Erythroblast (primary cell): ENCODE results near the gene UQCRC1.

Experiments
- DNase-seq, 2 experiments: peaks; one replicate each; lab custom pipeline; 2025; lab: John Stamatoyannopoulos, UW
- GATA1 ChIP-seq: IDR thresholded peaks from 2 replicates; pipeline ENCODE4 v1.6.1; 2011; ENCODE audit warnings: low read depth, mild to moderate bottlenecking, control low read depth, low read length, moderate library complexity
- POLR2A ChIP-seq: IDR thresholded peaks from 2 replicates; pipeline ENCODE4 v1.6.1; 2011; ENCODE audit warnings: mild to moderate bottlenecking, low read length

The UQCRC1 gene

DNA sequence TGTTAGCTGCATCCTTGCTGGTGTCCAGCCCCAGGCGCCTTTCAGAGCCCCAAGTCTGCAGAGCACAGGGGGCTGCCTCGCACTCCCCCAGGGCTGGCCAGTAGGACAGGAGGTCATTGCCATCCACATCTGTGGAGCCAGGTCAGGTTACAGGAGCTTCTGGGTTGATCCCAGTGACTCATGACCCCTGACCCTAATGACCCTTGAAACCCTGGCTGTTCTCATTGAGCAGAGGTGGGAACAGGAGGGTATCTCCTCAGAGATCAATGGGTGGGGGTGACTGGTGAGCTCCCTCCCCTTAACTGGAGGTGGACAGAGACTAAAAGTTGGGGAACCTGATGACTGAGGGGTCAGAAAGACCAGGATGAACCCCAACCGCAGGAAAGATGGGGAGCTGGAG, 31.9 kb upstream of the UQCRC1 start:
- TF ChIP-seq GATA1 (no peak), POLR2A (no peak)

DNA sequence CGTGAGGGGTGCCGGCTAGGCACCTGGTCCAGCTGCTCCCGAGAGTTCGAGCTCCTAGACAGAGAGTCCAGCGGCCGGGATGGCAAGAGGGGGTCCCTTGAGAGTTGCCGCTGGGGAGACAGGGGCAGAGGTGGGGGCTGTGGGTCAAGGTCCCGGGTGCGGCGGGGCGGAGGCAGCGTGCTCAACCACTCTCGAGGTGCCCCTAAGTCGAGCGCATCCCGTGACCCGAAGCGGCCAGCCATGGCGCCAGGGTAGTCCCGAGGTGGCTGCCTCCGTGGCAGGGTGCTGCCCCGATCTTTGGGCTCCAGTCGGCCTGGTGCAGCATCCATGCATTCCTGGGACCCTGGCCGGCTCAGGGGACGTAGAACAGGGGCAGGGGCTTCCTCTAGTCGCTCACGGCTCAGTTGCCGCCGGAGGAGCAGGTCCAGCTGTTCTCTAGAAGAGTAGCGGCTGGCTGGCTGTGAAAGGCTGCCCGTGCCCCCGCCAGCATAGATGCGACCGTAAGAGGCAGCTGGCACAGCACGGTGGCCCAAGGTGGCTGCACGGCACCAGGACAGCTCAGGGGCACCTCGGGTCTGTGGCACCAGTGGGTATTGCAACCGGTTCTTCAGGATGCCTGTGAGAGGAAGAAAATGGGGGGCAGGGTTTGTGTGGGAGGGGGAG, 30.6 kb upstream of the UQCRC1 start:
- TF ChIP-seq GATA1: no peak

More for the DNA sequence above, 31.9 kb upstream of the UQCRC1 start:
- no peak for DNase-seq

DNA sequence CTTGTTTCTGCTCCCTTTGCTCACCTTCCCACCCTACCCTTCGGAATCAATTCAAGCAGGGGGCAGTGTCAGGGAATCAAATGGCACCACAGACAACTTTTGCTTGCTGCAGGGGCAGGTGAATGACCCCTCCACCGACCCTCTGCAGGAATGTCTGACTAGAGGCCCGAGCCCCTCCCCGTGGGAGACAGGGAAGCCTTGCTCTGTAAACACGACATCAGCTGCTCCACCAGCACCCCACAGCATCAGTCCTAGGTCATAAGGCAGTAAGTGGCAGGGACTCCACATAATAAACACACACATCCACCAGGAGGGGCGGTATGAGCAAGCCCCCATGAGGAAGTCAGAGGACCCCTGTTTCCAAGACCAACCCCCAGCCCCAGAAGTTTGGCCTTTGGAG, 27.9 kb upstream of the UQCRC1 start:
- DNase-seq: no peak
- TF ChIP-seq POLR2A (no peak), GATA1 (no peak)

More for the DNA sequence above, 30.6 kb upstream of the UQCRC1 start:
- no peak for DNase-seq

DNA sequence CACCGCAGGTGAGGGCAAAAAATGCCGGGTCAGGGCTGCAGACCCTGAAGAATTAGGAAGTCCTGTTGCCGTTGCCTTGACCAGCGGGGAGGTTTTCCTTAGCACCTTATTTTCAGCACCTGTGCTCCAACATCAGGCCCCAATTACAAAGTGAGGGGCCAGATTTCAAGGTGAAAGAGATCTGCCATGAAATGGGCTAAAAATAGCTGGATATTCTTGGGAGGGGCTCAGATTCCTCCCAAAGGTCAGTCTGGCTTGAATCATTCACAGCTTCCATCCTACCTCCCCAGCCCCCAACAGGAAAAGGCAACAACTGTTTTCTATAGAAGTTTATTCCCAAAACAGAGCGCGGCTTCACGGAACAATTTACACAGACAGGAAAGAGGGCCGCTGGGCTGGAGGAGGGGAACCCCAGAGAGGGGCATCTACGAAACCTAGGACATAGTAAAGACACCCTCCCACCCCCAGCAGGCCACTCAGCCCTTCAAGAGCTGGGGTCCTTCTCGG, 26.8 kb upstream of the UQCRC1 start:
- TF ChIP-seq GATA1 (no peak), POLR2A (no peak)

DNA sequence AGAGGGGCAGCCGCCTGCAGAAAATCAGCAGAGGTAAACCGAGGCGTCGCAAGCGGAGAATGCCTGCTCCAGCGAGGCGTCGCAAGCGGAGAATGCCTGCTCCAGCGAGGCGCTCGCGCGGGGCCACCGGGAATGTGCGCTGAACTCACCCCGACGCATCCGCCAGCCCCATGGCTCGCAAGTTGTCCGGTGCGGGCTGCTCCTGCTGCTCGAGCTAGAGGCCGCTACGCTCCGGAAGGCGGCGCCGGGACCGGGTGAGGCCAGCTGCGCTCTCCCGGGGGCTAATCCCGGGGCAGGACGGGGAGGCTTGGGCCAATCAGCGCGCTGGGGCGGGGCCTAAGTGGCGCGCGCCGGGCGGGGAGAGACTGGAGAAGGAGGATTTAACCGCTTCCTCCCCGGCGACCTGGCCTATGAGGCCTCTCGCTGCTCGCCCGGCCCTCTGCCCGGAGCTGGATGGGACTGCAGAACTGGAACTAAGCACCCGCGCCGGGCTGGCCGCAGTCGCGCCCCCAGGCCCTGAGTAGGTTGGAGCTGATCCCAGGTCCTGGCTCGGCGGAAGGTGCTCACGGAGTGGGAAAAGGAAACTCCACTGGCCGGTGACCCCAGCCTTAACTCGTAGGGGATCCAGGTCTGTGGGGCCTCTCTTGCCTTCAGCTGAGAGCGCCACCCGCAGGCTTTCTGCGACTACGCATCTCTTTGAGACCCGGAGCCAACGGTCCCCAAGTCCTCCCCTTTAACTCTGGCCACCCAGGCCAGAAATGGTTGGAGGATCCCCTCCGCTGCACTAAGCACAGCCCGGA, 26.0 kb upstream of the UQCRC1 start, which contains the start of gene SLC26A6:
TSS of gene SLC26A6 (minus strand) at position 240 of the 800 bp plus-strand sequence. CDS start at position 172, 68 bp downstream.
- TF ChIP-seq GATA1 (no peak), POLR2A (peak; percentile 58)
- DNase-seq: peak; percentile 96 to 97

More for the DNA sequence above, 26.8 kb upstream of the UQCRC1 start:
- no peak for DNase-seq

DNA sequence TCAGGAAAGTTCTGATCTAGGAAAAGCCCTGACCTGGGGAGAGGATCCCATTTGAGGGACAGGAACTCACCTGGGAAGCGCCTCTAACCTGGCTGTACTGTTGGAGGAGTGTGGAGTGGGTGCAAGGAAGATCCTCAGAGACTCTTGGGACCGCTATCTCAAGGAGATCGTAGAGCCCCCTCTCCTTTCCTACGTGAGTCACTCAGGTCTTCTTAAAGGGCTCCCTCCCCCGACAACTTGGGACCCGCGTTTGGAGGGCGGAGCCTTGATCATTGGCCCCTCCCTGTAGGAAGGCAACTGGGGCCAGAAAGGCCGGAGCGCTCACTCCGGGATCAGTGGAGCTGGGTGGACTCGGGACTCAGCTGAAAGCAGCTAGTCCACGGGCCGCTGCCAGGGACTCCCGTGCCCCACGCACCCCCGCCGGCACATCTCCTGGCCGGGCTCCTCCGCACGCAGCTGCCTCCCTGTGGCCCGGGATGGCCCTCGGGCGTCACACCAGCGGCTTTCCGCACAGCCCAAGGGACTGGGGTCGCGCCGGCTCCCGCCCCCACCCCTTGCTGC, 25.3 kb upstream of the UQCRC1 start:
- no peak for TF ChIP-seq POLR2A
- TF ChIP-seq GATA1: no peak
- peak; percentile 61 to 64 for DNase-seq

DNA sequence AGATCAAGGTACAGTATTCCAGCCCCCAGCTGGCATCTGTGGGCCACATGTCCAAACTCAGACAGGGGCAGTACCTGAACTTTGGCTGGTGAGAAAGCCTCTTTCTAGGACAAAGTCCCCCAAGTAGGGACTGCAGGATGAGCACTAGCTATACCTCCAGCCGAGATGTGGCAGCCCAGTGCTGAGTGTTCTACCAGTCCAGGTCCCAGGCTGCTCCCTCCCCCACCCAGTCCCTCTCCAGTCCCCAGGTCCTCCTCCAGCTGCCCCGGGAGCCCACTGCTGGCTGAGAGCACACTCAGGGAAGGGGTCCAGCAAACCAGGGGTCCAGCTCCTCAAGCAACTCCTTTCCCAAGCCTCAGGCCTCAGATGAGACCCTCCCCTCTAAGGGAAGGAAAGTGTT, 24.3 kb upstream of the UQCRC1 start:
- no peak for TF ChIP-seq POLR2A
- TF ChIP-seq GATA1: no peak
- no peak for DNase-seq

DNA sequence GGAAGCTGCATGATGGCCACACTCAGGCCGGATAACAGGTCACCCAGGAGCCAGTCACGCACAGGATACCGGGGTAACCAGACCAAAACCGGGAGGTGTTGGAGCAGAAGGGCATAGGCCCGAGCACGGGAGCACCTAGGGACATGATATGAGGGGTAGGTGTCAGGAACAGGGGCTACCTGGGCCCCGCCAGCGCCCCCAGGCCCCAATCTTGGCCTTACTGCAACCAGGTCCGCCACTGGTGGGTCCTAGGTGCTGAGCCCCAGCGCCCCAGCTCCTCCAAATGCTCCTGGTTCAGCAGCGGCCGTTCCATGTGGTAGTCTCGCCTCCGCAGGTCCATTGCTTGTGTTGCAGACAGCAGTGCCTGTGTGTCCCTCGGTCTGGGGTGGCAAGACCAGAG, 23.8 kb upstream of the UQCRC1 start:
- TF ChIP-seq POLR2A: no peak
- no peak for TF ChIP-seq GATA1
- no peak for DNase-seq

DNA sequence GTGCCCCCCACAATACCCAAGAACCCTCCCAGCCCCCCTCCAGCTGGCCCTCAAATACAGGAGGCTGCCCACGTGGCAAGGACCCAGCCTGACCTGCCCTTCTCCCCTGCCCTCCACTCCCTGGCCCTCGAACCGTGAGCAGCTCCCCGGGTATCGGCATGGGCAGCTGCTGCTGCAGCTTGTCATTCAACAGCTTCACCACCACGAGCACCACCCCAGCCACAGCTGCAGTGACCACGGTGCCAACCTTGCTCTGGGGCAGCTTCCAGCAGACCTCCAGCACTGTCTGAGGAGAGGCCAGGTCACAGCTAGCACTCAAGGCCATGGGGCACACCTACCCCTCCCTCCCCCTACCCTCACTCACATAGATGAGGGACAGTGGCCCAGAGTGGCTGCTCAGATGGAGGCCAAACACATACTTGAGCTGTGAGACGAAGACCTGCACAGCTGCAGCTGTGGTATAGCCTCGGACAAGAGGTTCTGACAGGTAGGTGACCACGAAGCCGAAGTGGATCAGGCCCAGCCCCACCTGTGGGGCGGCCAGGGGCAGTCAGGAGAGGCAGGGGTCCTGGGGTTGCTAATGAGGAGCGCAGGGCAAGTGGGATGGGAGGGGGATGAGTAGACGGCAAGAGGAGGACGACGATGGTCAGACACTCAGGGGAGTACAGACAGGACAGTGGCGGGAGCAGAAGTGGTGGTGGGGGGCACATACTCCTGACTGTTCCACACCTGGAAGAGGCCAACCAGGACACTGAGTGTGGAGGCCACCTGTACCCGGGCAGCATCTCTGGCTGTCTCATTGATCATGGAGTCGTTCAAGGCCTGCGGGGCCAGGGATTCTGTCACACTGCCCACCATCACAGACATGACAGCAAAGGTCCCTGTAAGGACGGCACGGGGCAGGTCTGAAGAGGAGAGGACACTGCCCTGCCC, 22.3 kb upstream of the UQCRC1 start:
- DNase-seq: no peak
- TF ChIP-seq GATA1 (no peak), POLR2A (no peak)

DNA sequence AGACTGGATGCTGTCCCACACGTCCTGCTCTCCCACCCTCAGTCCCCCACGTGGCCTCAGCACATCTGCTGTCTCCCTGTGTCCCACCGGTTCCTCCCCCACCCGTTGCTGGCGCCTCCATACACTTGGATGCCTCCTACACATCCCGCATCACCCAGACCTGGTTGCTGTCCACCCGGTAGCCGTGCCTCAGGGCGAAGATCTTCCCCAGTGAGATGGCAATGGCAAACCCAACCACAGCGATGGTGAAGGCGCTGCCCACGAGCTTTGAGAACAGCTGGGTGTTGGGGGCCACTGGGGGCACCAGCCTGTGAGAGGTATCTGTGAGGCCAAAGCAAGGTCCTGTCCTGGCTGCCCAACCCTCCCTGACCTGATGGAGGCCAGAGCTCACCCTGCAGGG, 21.4 kb upstream of the UQCRC1 start:
- no peak for TF ChIP-seq POLR2A
- TF ChIP-seq GATA1: no peak
- no peak for DNase-seq

DNA sequence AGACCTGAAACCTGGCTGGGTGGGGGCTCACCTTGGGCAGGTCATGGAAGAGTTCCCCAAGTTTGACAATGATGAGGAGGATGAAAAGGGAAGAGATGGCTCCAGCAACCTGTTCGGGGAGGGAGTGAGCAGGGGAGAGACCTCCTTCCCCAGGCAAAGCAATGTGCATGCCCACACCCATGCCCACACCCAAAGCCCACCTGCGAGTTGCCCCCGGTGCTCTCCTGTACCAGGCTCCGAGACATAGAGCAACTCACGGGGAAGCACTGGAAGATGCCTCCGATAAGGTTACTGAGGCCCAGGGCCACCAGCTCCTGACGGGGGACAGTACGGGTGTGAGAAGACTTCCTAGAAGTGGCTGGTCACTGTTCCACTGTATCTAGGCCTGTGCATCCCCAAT, 21.0 kb upstream of the UQCRC1 start:
- no peak for DNase-seq
- TF ChIP-seq POLR2A (no peak), GATA1 (no peak)

DNA sequence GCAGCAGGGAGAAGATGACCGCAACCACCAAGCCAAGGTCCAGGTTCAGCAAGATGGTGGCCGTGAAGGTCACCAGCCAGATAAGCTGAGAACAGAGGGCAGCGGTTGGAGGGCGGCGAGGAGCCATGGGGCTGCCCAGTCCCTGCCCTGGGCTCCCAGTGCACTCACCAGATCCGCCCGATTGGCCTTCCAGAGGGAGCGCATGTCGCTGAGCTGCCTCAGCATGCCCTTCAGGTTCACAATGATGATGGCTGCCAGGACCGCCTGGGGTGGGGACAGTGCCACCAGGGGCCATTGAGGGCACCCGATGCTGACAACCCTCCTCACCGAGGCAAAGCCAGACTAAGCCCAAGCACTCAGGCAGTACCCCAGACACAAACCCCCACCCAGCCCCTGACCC, 20.4 kb upstream of the UQCRC1 start:
- TF ChIP-seq GATA1 (no peak), POLR2A (no peak)
- no peak for DNase-seq
